Vagina (tissue), 2 donors: ENCODE measurements around the gene CSRNP3.

Experiments
- POLR2A ChIP-seq, 2 donors: fragments of 450-650 bp; IDR thresholded peaks; one replicate each; pipeline ENCODE4 v1.6.1; 2017; ENCODE audit warnings: antibody characterized with exemption in 2 of 2, mild to moderate bottlenecking in 2 of 2, moderate library complexity in 2 of 2
- POLR2AphosphoS5 ChIP-seq, 2 donors: sonication (generic); formaldehyde crosslinking; IDR thresholded peaks; one replicate each; pipeline ENCODE4 v1.9.0; 2017; ENCODE audit warnings: antibody characterized with exemption in 2 of 2, mild to moderate bottlenecking in 2 of 2, low read depth in 1 of 2; ENCODE audit not compliant: insufficient read depth in 1 of 2
- TF ChIP-seq, protein P1 (sequence below), 3 experiments: fragments of 450-650 bp in 2 of 3; fragments of 200-600 bp in 1 of 3; sonication (generic) in 1 of 3; IDR thresholded peaks; one replicate each; pipeline ENCODE4 v1.5.1; 2017 to 2019; ENCODE audit warnings: antibody characterized with exemption in 3 of 3, mild to moderate bottlenecking in 2 of 3, moderate library complexity in 2 of 3

DNA sequence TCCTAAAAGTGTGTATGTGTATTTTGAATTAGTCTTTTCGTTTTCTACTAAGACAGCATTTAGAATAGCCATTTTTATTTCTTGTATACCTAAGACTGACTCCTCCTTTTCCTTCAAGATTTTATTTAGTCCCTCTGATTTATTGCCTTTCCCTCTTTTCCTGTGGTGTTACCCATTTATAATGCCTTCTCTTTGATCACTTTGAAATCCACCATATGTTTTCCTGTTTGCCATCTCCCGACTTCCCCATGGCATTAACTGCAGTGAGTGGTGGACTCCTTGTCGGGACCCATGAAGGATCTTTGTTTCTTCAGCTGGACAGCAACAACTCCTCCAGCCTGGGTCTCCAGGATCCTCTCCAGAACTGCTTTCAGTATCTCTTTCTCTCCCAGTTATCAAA lies 160.7 kb downstream of the CSRNP3 start:
- TF ChIP-seq, protein P1, sequence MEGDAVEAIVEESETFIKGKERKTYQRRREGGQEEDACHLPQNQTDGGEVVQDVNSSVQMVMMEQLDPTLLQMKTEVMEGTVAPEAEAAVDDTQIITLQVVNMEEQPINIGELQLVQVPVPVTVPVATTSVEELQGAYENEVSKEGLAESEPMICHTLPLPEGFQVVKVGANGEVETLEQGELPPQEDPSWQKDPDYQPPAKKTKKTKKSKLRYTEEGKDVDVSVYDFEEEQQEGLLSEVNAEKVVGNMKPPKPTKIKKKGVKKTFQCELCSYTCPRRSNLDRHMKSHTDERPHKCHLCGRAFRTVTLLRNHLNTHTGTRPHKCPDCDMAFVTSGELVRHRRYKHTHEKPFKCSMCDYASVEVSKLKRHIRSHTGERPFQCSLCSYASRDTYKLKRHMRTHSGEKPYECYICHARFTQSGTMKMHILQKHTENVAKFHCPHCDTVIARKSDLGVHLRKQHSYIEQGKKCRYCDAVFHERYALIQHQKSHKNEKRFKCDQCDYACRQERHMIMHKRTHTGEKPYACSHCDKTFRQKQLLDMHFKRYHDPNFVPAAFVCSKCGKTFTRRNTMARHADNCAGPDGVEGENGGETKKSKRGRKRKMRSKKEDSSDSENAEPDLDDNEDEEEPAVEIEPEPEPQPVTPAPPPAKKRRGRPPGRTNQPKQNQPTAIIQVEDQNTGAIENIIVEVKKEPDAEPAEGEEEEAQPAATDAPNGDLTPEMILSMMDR (IDR thresholded peaks at IDR 0.05): no peak
- TF ChIP-seq POLR2A (IDR thresholded peaks at IDR 0.05): no peak
- no peak for TF ChIP-seq POLR2AphosphoS5 (IDR thresholded peaks at IDR 0.05; ENCODE audit: insufficient read depth in 1 of 2, low read depth in 1 of 2)
